ENCODE data around the gene AUP1. TPM values are rescaled to one million over a fixed set of nuclear protein-coding genes. Genes with fewer than 3 reads are reported as not detected.
A peak's percentile ranks its signal among the peaks of the same experiment; 100 is the strongest.

AUP1 gene
- total and polyA plus RNA-seq, 2 of the 4 experiments (the other 2 are of a cell fraction), result 47.5 to 100.0 TPM

DNA sequence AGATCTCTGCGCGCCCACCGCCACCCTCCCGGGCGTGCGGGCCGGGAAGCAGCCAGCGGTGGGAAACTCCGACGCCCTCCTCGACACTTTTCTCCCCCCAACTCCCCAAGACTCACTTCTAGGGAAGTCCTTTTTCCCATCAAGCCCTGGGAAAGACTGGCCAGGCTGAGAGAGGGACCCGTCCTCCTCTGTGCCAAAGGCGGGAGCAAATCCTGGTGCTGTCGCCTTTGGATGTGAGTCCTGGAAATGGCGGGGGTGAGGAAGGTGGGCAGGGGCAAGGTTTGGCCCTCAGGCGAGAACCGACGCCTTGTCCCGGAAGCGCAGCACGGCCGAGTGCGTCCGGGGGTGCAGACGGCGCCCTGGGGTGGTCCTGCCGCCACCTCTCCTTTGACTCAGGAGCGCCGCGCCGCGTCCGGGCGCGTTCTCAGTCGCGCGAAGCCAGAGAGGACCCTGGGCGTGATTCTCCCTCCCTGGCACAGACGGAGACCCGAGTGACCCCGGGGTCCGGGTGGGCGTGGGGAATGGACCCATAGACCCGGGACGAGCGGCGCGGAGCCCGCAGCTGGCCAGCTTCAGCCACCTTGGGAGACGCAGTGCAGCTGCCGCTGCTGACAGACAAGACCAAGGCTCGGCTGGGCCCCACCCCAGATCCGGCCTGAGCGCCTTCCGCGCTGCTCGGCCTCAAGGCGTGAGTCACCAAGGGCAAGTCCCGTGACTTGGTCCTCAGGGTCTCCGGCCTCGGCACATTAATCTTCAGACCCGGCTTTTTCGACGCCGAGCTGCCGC lies 26.6 kb downstream of the AUP1 start:
- Histone ChIP-seq H4K5ac (ENCODE audit: low read depth, low read length) (peak overlapping the region; percentile 87), H3K36me3 (ENCODE audit: control insufficient read depth, insufficient read depth, low read length) (peaks cover 16% of the 10 kb centered on the region), H2BK20ac (ENCODE audit: low read depth, low read length) (peak overlapping the region; percentile 43; the same call in 1 of the 2 replicates), H2AK5ac (ENCODE audit: low read depth, low read length) (peak overlapping the region; percentile 96), H4K20me1 (ENCODE audit: insufficient read depth, low read length) (no peaks in the 10 kb centered on the region), H2AFZ (replicated peaks; ENCODE audit: low read length, poor library complexity) (peak overlapping the region; percentile 97), H3K9me3 (ENCODE audit: control insufficient read depth, insufficient read depth, low read length) (no peaks in the 10 kb centered on the region), H3K4ac (ENCODE audit: low read depth, low read length) (peak overlapping the region; percentile 94), H4K8ac (ENCODE audit: low read depth in 2 of 2, low read length in 2 of 2) (peak overlapping the region; percentile 91 to 94), H3K9me1 (ENCODE audit: insufficient read depth, low read length) (peaks cover 9% of the 10 kb centered on the region), H2BK120ac (ENCODE audit: low read depth, low read length) (peak overlapping the region; percentile 78), H3K9ac (ENCODE audit: low read depth, low read length) (peak overlapping the region; percentile 39), H2AK9ac (replicated peaks; ENCODE audit: low read depth, low read length, poor library complexity) (peak overlapping the region; percentile 90), H2BK15ac (ENCODE audit: low read depth, low read length) (peak overlapping the region; percentile 66; the same call in 1 of the 3 replicates), H3K56ac (ENCODE audit: extremely low read depth, insufficient read depth, low read length) (peak overlapping the region; percentile 76; the same call in 1 of the 2 replicates), H3K18ac (ENCODE audit: low read depth, low read length) (peak overlapping the region; percentile 41; the same call in 1 of the 2 replicates), H2BK5ac (ENCODE audit: low read depth, low read length, poor library complexity, severe bottlenecking) (peak overlapping the region; percentile 27), H3K79me1 (ENCODE audit: low read depth in 1 of 2, low read length in 2 of 2) (peaks cover 12 to 40% of the 10 kb centered on the region in 2 experiments), H3K4me2 (ENCODE audit: low read depth, low read length) (peak overlapping the region; percentile 67), H3K27me3 (ENCODE audit: control insufficient read depth, insufficient read depth, low read length) (peaks cover 32% of the 10 kb centered on the region), H3K23ac (ENCODE audit: low read depth, low read length) (peak overlapping the region; percentile 74; the same call in 1 of the 2 replicates), H3K27ac (ENCODE audit: insufficient read depth, low read length) (peak overlapping the region; percentile 67), H3K4me1 (ENCODE audit: control insufficient read depth, insufficient read depth, low read length) (peaks cover 23% of the 10 kb centered on the region), H3K14ac (replicated peaks; ENCODE audit: low read depth, low read length) (peak overlapping the region; percentile 98), H4K91ac (ENCODE audit: insufficient read depth, low read depth, low read length) (peak overlapping the region; percentile 92), H3K4me3 (ENCODE audit: insufficient read depth, low read depth, low read length) (peak overlapping the region; percentile 43)
- DNase-seq (peak; percentile 84), ATAC-seq (ENCODE audit: low read depth) (peak; percentile 60)
- dilution Hi-C loops (cut with HindIII; ENCODE audit: low sequenced_read_pairs, unreplicated experiment), result no loop called here
- BruUV-seq (replicated peaks), result no TSS peak
- CTCF ChIA-PET, result interaction anchor here (0.9 kb wide), 1 partner anchor 82 kb away, joined by 3 read pairs; no protein-coding TSS in a partner anchor
- in situ Hi-C loops (cut with MboI; ENCODE audit: low sequenced_read_pairs), result no loop called here
- POLR2A ChIA-PET (ENCODE audit: unreplicated experiment), result interaction anchor here (1.4 kb wide), 1 partner anchor 20 kb away, joined by 3 read pairs; the partner anchor contains the start of genes CCDC142 and TTC31
- WGBS, 2 experiments (ENCODE audit: extremely low coverage in 2 of 2, insufficient read length in 1 of 2), result 2% methylated on average over 22 of the region's 67 CpGs; no CpG with 5 or more reads in 1 of the 2 experiments
- intact Hi-C loops (cut with micrococcal nuclease), result no loop called here
- TF ChIP-seq, protein P1, sequence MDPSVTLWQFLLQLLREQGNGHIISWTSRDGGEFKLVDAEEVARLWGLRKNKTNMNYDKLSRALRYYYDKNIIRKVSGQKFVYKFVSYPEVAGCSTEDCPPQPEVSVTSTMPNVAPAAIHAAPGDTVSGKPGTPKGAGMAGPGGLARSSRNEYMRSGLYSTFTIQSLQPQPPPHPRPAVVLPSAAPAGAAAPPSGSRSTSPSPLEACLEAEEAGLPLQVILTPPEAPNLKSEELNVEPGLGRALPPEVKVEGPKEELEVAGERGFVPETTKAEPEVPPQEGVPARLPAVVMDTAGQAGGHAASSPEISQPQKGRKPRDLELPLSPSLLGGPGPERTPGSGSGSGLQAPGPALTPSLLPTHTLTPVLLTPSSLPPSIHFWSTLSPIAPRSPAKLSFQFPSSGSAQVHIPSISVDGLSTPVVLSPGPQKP (IDR thresholded peaks at IDR 0.05; ENCODE audit: borderline replicate concordance, low read depth, low read length), result no peak
- no peak for TF ChIP-seq RAD21 (IDR thresholded peaks at IDR 0.05; ENCODE audit: low read length)
- TF ChIP-seq MAZ (IDR thresholded peaks at IDR 0.05; ENCODE audit: borderline replicate concordance, low read depth, low read length), result no peak
- TF ChIP-seq FOS (IDR thresholded peaks at IDR 0.05; ENCODE audit: low read depth, low read length), result peak; percentile 65
- TF ChIP-seq CTCF (conservative IDR thresholded peaks at IDR 0.05; ENCODE audit: low read depth, low read length), result peak; percentile 20; the same call in 1 of the 2 replicates
- no peak for TF ChIP-seq CEBPB (IDR thresholded peaks at IDR 0.05; ENCODE audit: low read depth, low read length)
- no peak for TF ChIP-seq MAFK (IDR thresholded peaks at IDR 0.05; ENCODE audit: low read depth, low read length)
- TF ChIP-seq USF2 (IDR thresholded peaks at IDR 0.05; ENCODE audit: low read depth, low read length), result peak; percentile 45; the same call in 1 of the 2 replicates
- TF ChIP-seq POLR2A (IDR thresholded peaks at IDR 0.05; ENCODE audit: low read depth, low read length), result peak; percentile 43; the same call in 1 of the 2 replicates
- TF ChIP-seq NFE2L2 (IDR thresholded peaks at IDR 0.05; ENCODE audit: low read depth, low read length), result no peak
- TF ChIP-seq RCOR1 (IDR thresholded peaks at IDR 0.05; ENCODE audit: insufficient replicate concordance, low read length), result no peak
- no peak for TF ChIP-seq SMC3 (IDR thresholded peaks at IDR 0.05; ENCODE audit: low read depth, low read length)
- TF ChIP-seq MXI1 (IDR thresholded peaks at IDR 0.05; ENCODE audit: borderline replicate concordance, low read depth, low read length), result no peak

Data from IMR-90 (cell line).